ENCODE results near the gene MBOAT1.

DNA sequence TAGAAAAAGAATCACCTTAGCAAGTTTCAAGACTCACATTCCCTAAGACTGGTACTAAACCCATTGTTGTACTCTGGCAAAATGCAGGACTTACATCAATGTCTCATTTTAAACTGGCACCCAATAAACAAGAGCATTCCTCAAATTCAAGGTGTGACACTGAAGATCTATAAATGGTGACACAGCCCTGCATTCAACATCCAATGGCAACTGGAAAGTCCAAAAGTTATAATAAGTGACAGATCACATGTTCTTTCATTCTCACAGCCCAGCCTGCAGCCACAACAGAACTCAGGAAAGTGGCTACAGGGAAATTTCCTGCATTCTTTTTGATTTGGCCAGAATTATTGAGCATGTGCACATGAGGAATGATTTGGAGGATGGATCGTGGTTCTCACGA lies 57.5 kb downstream of the MBOAT1 start:
- TF ChIP-seq, protein P1, sequence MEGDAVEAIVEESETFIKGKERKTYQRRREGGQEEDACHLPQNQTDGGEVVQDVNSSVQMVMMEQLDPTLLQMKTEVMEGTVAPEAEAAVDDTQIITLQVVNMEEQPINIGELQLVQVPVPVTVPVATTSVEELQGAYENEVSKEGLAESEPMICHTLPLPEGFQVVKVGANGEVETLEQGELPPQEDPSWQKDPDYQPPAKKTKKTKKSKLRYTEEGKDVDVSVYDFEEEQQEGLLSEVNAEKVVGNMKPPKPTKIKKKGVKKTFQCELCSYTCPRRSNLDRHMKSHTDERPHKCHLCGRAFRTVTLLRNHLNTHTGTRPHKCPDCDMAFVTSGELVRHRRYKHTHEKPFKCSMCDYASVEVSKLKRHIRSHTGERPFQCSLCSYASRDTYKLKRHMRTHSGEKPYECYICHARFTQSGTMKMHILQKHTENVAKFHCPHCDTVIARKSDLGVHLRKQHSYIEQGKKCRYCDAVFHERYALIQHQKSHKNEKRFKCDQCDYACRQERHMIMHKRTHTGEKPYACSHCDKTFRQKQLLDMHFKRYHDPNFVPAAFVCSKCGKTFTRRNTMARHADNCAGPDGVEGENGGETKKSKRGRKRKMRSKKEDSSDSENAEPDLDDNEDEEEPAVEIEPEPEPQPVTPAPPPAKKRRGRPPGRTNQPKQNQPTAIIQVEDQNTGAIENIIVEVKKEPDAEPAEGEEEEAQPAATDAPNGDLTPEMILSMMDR (conservative IDR thresholded peaks at IDR 0.05 in 1 of 2, IDR thresholded peaks at IDR 0.05 in 1 of 2; ENCODE audit: extremely low read depth in 1 of 2, insufficient read depth in 1 of 2, low read depth in 1 of 2, low read length in 2 of 2): no peak
- TF ChIP-seq EZH2 (IDR thresholded peaks at IDR 0.05; ENCODE audit: borderline replicate concordance, low read length): no peak
